Measurements from ENCODE around the gene RPL22L1. TPM values are rescaled to one million over a fixed set of nuclear protein-coding genes. Genes with fewer than 3 reads are reported as not detected.
A peak's percentile ranks its signal among the peaks of the same experiment; 100 is the strongest.

Gene RPL22L1
- total RNA-seq, 1 donor, result 218 TPM

- H3K4me3 ChIP-seq (ENCODE audit: low read depth, low read length), result no peak overlapping the region
- TF ChIP-seq CTCF (IDR thresholded peaks at IDR 0.05; ENCODE audit: insufficient read depth, low read depth, low read length), result no peak
- DNase-seq (ENCODE audit: low read depth), result no peak
Observed at GRCh38 chr3:170876537-170876936, 6.5 kb upstream of the RPL22L1 start.

- DNase-seq (ENCODE audit: low read depth), result no peak
- TF ChIP-seq CTCF (IDR thresholded peaks at IDR 0.05; ENCODE audit: insufficient read depth, low read depth, low read length), result no peak
- H3K4me3 ChIP-seq (ENCODE audit: low read depth, low read length), result peak overlapping the region; percentile 88
Observed at GRCh38 chr3:170869239-170869590, 780 bp downstream of the RPL22L1 start.

- TF ChIP-seq CTCF (IDR thresholded peaks at IDR 0.05; ENCODE audit: insufficient read depth, low read depth, low read length), result no peak
- DNase-seq (ENCODE audit: low read depth), result no peak
- H3K4me3 ChIP-seq (ENCODE audit: low read depth, low read length), result peak overlapping the region; percentile 88
Observed at GRCh38 chr3:170868577-170869238, 1.3 kb downstream of the RPL22L1 start.

GRCh38 chr3:170867143-170867937, 2.7 kb downstream of the RPL22L1 start:
- peak; percentile 21 for DNase-seq (ENCODE audit: low read depth)
- peak overlapping the region; percentile 8 for H3K4me3 ChIP-seq (ENCODE audit: low read depth, low read length)
- no peak for TF ChIP-seq CTCF (IDR thresholded peaks at IDR 0.05; ENCODE audit: insufficient read depth, low read depth, low read length)

- no peak overlapping the region for H3K4me3 ChIP-seq (ENCODE audit: low read depth, low read length)
- no peak for TF ChIP-seq CTCF (IDR thresholded peaks at IDR 0.05; ENCODE audit: insufficient read depth, low read depth, low read length)
Observed at GRCh38 chr3:170866499-170866898, 3.5 kb downstream of the RPL22L1 start.

GRCh38 chr3:170865209-170866094, 4.5 kb downstream of the RPL22L1 start:
- H3K4me3 ChIP-seq (ENCODE audit: low read depth, low read length), result no peak overlapping the region
- DNase-seq (ENCODE audit: low read depth), result no peak
- TF ChIP-seq CTCF (IDR thresholded peaks at IDR 0.05; ENCODE audit: insufficient read depth, low read depth, low read length), result no peak

More at GRCh38 chr3:170866499-170866898, 3.5 kb downstream of the RPL22L1 start:
- DNase-seq (ENCODE audit: low read depth), result no peak

All from fibroblast of villous mesenchyme (primary cell).